OCI-M2 (cell line): ENCODE results near the gene RAB13.

Source experiments
- DNase-seq: peaks from one replicate; lab custom pipeline; 2025; ENCODE audit not compliant: unreplicated experiment; lab: John Stamatoyannopoulos, UW

The RAB13 gene

GRCh38 chr1:153978274-153978909 is 7.7 kb downstream of the RAB13 start:
- DNase-seq, result no peak

- no peak for DNase-seq
Observed at GRCh38 chr1:153977250-153978240, 8.6 kb downstream of the RAB13 start, which contains the start of gene JTB. Gene JTB, minus strand, starts transcription at chr1:153977674. Its CDS starts 422 bp downstream, at chr1:153977252.

GRCh38 chr1:153976819-153977249 is 9.3 kb downstream of the RAB13 start:
- DNase-seq, result no peak

GRCh38 chr1:153973525-153973924 is 12.6 kb downstream of the RAB13 start:
- no peak for DNase-seq

- DNase-seq, result no peak
Observed at GRCh38 chr1:153973071-153973470, 13.1 kb downstream of the RAB13 start.

- no peak for DNase-seq
Observed at GRCh38 chr1:153970346-153970745, 15.8 kb downstream of the RAB13 start.

- no peak for DNase-seq
Observed at GRCh38 chr1:153968972-153969371, 17.2 kb downstream of the RAB13 start.

- no peak for DNase-seq
Observed at GRCh38 chr1:153968408-153968807, 17.7 kb downstream of the RAB13 start.

- DNase-seq, result no peak
Observed at GRCh38 chr1:153968000-153968363, 18.2 kb downstream of the RAB13 start.

GRCh38 chr1:153967107-153967999 is 18.8 kb downstream of the RAB13 start, which contains the start of gene CREB3L4:
Gene CREB3L4, plus strand, starts transcription at chr1:153967902. Its CDS starts 624 bp downstream, at chr1:153968526.
- peak; percentile 64 for DNase-seq

- DNase-seq, result no peak
Observed at GRCh38 chr1:153963850-153964331, 22.2 kb downstream of the RAB13 start.

- peak; percentile 84 for DNase-seq
Observed at GRCh38 chr1:153963030-153963849, 22.9 kb downstream of the RAB13 start, which contains the start of gene SLC39A1. Gene SLC39A1, minus strand, starts transcription at chr1:153963537. Its CDS starts 822 bp downstream, at chr1:153962715.

- DNase-seq, result no peak
Observed at GRCh38 chr1:153962088-153963029, 23.8 kb downstream of the RAB13 start.

GRCh38 chr1:153961421-153961820 is 24.7 kb downstream of the RAB13 start:
- DNase-seq, result no peak

GRCh38 chr1:153960206-153960605 is 25.9 kb downstream of the RAB13 start:
- no peak for DNase-seq

- DNase-seq, result no peak
Observed at GRCh38 chr1:153959454-153959853, 26.7 kb downstream of the RAB13 start.

GRCh38 chr1:153958961-153959260 is 27.2 kb downstream of the RAB13 start:
- no peak for DNase-seq

- peak; percentile 58 for DNase-seq
Observed at GRCh38 chr1:153958111-153958960, 27.8 kb downstream of the RAB13 start, which contains the start of gene CRTC2. Gene CRTC2, minus strand, starts transcription at chr1:153958612. Its CDS starts 115 bp downstream, at chr1:153958497.
